C4-2B (cell line): Measurements from ENCODE around the gene CEP89.

ENCODE experiments used
- H3K27ac ChIP-seq: fragments of 450-650 bp; 2 replicates; pipeline ENCODE4 v1.5.1; 2017
- CTCF ChIP-seq: fragments of 450-650 bp; conservative IDR thresholded peaks from 2 replicates; pipeline ENCODE4 v1.5.1; 2017; ENCODE audit warnings: mild to moderate bottlenecking
- ZFX ChIP-seq: fragments of 450-650 bp; IDR thresholded peaks from 2 replicates; pipeline ENCODE4 v1.6.1; 2017

The CEP89 gene

GRCh38 chr19:32877323-32877912 lies 94.3 kb downstream of the CEP89 start:
- no peak overlapping the region for H3K27ac ChIP-seq
- TF ChIP-seq ZFX (no peak), CTCF (no peak)

- no peak overlapping the region for H3K27ac ChIP-seq
- no peak for TF ChIP-seq ZFX
- TF ChIP-seq CTCF, result no peak
Measured at GRCh38 chr19:32876919-32877285, 94.9 kb downstream of the CEP89 start.

- no peak overlapping the region for H3K27ac ChIP-seq
- TF ChIP-seq ZFX (no peak), CTCF (no peak)
Measured at GRCh38 chr19:32876236-32876918, 95.4 kb downstream of the CEP89 start.

- TF ChIP-seq CTCF (no peak), ZFX (no peak)
- H3K27ac ChIP-seq, result no peak overlapping the region
Measured at GRCh38 chr19:32875428-32875827, 96.3 kb downstream of the CEP89 start.

DNA sequence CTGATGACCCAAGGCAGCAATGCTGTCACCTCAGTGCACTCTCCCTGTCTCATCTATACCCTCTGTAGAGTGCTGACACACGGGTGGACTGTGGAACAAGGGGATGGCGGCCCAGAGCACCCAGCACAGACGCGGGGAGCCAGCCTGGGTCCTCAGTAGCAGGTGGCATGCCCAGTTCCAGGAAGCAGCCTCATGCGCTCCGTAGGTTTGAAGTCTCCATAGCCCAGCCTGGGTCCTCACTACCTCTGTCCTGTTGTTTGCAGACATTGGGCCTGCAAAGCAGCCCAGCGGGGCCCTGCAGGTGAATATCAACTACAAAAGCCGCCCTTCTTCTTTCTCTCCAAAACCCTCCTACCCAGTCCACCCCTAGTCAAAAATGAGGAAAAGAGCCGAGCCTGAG lies 97.2 kb downstream of the CEP89 start:
- H3K27ac ChIP-seq, result no peak overlapping the region
- TF ChIP-seq ZFX (no peak), CTCF (no peak)

DNA sequence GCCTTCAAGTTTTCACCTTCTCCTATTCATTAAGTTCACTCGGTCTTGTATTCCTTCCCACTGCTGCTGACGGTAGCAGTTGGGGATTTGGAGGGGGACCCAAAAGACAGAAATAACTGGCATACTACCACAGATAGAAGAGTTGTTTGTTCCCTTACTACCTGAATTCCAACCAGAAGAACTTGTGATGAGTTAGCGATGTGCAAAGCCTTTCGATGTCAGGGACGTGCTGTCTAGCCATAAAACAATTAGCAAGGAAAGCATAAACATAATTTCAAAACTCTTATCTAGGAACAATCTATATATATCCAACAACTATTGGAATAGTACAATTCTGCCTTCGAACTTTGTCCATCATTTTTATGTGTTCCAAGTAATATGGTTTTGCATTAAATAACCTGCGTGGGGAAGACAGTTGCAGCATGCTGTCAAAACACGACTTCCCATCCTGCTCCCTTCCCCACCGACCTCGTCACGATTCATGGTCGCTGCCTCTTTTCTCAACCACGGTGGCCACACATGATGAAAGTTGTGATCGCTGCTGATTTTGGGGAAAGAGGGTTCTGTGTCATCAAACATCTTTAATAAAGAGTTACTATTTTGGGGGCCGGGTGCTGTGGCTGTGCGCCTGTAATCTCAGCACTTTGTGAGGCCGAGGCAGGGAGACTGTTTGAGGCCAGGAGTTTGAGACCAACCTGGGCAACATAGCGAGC lies 98.4 kb downstream of the CEP89 start:
- TF ChIP-seq CTCF (no peak), ZFX (no peak)
- H3K27ac ChIP-seq, result no peak overlapping the region

DNA sequence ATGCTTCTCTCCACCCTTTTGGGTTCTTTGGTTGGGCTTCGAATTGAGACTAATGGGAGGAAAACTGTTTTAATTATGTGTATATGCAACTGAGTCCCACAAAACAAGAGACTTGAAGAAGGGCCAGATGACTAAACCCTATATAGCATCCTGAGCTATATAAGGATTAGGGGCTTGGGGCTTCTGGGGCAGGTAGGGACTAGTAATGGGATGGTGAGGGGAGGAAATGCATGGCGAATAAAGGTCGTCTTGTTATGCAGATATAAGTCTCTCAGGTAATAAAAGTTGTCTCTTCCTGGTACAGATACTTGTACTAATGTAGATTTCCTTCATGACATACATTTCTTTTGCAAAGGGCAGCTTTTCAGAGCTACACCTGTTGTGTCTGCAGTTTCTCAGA lies 99.4 kb downstream of the CEP89 start:
- no peak overlapping the region for H3K27ac ChIP-seq
- TF ChIP-seq ZFX (no peak), CTCF (no peak)
